ENCODE data around the gene AAGAB.

Gene AAGAB

GRCh38 chr15:67224889-67225288 lies 29.6 kb downstream of the AAGAB start:
- Histone ChIP-seq H3K4me3 (replicated peaks; ENCODE audit: low read depth, low read length) (no peak overlapping the region), H3K27me3 (replicated peaks; ENCODE audit: control insufficient read depth, insufficient read depth, low read length) (no peaks in the 10 kb centered on the region), H3K36me3 (ENCODE audit: control insufficient read depth, insufficient read depth, low read length) (peaks cover 1% of the 10 kb centered on the region)
- TF ChIP-seq, protein P1, sequence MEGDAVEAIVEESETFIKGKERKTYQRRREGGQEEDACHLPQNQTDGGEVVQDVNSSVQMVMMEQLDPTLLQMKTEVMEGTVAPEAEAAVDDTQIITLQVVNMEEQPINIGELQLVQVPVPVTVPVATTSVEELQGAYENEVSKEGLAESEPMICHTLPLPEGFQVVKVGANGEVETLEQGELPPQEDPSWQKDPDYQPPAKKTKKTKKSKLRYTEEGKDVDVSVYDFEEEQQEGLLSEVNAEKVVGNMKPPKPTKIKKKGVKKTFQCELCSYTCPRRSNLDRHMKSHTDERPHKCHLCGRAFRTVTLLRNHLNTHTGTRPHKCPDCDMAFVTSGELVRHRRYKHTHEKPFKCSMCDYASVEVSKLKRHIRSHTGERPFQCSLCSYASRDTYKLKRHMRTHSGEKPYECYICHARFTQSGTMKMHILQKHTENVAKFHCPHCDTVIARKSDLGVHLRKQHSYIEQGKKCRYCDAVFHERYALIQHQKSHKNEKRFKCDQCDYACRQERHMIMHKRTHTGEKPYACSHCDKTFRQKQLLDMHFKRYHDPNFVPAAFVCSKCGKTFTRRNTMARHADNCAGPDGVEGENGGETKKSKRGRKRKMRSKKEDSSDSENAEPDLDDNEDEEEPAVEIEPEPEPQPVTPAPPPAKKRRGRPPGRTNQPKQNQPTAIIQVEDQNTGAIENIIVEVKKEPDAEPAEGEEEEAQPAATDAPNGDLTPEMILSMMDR (IDR thresholded peaks at IDR 0.05; ENCODE audit: insufficient read depth, low read length, poor library complexity, severe bottlenecking) = no peak
- DNase-seq (ENCODE audit: extremely low read depth, insufficient read length) = no peak

DNA sequence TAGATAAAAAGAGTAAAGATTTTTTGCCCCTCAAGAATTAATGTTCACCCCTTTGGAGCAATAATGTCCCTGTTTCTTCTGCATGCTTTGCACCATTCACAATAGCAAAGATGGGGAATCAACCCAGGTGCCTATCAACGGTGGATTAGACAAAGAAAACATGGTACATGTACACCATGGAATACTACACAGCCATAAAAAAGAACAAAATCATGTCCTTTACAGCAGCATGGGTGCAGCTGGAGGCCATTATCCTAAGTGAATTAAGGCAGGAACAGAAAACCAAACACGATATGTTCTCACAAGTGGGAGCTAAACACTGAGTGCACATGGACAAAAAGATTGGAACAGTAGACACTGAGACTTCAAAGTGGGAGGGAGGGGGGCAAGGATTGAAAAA lies 35.2 kb downstream of the AAGAB start:
- no peak for DNase-seq (ENCODE audit: extremely low read depth, insufficient read length)
- H3K36me3 ChIP-seq (ENCODE audit: control insufficient read depth, insufficient read depth, low read length) = peaks cover 1% of the 10 kb centered on the region; the same call in 1 of the 2 replicates
- TF ChIP-seq, protein P1 (IDR thresholded peaks at IDR 0.05; ENCODE audit: insufficient read depth, low read length, poor library complexity, severe bottlenecking) = no peak
- no peaks in the 10 kb centered on the region for H3K27me3 ChIP-seq (replicated peaks; ENCODE audit: control insufficient read depth, insufficient read depth, low read length)
- no peak overlapping the region for H3K4me3 ChIP-seq (replicated peaks; ENCODE audit: low read depth, low read length)

- TF ChIP-seq, protein P1 (IDR thresholded peaks at IDR 0.05; ENCODE audit: insufficient read depth, low read length, poor library complexity, severe bottlenecking) = no peak
- no peak for DNase-seq (ENCODE audit: extremely low read depth, insufficient read length)
- Histone ChIP-seq H3K4me3 (replicated peaks; ENCODE audit: low read depth, low read length) (no peak overlapping the region), H3K27me3 (replicated peaks; ENCODE audit: control insufficient read depth, insufficient read depth, low read length) (no peaks in the 10 kb centered on the region), H3K36me3 (ENCODE audit: control insufficient read depth, insufficient read depth, low read length) (peaks cover 1% of the 10 kb centered on the region; the same call in 1 of the 2 replicates)
Observed at GRCh38 chr15:67218428-67218827, 36.0 kb downstream of the AAGAB start.

GRCh38 chr15:67216859-67217258 lies 37.6 kb downstream of the AAGAB start:
- no peak for DNase-seq (ENCODE audit: extremely low read depth, insufficient read length)
- Histone ChIP-seq H3K4me3 (replicated peaks; ENCODE audit: low read depth, low read length) (no peak overlapping the region), H3K36me3 (ENCODE audit: control insufficient read depth, insufficient read depth, low read length) (peaks cover 1% of the 10 kb centered on the region; the same call in 1 of the 2 replicates), H3K27me3 (replicated peaks; ENCODE audit: control insufficient read depth, insufficient read depth, low read length) (no peaks in the 10 kb centered on the region)
- TF ChIP-seq, protein P1 (IDR thresholded peaks at IDR 0.05; ENCODE audit: insufficient read depth, low read length, poor library complexity, severe bottlenecking) = no peak

GRCh38 chr15:67215102-67215501 lies 39.4 kb downstream of the AAGAB start:
- TF ChIP-seq, protein P1 (IDR thresholded peaks at IDR 0.05; ENCODE audit: insufficient read depth, low read length, poor library complexity, severe bottlenecking) = no peak
- Histone ChIP-seq H3K27me3 (replicated peaks; ENCODE audit: control insufficient read depth, insufficient read depth, low read length) (no peaks in the 10 kb centered on the region), H3K4me3 (replicated peaks; ENCODE audit: low read depth, low read length) (no peak overlapping the region), H3K36me3 (ENCODE audit: control insufficient read depth, insufficient read depth, low read length) (peaks cover under 1% of the 10 kb centered on the region; the same call in 1 of the 2 replicates)
- DNase-seq (ENCODE audit: extremely low read depth, insufficient read length) = no peak
